Caco-2 (cell line): ENCODE measurements around the gene GAS5. TPM values are rescaled to one million over a fixed set of nuclear protein-coding genes. Genes with fewer than 3 reads are reported as not detected.

Experiments
- BruUV-seq: library from RNA; stranded (reverse); fragments of 400-500 nt; replicated peaks from 2 replicates; lab custom pipeline; 2021; lab: Mats Ljungman, UMichigan
- CTCF ChIA-PET: fragments of 300-600 bp; sonication (Branson Sonifier 250); formaldehyde crosslinking; loops from one replicate; lab custom pipeline; 2022; ENCODE audit warnings: antibody characterized with exemption; lab: Charles Lee
- POLR2A ChIA-PET: fragments of 300-600 bp; sonication (Branson Sonifier 250); formaldehyde crosslinking; loops from one replicate; lab custom pipeline; 2022; ENCODE audit warnings: antibody characterized with exemption; lab: Charles Lee
- DNase-seq, 2 experiments: peaks; one replicate each; pipeline versions ENCODE4 v3.0.0 to v3.0.0-alpha.2; 2020 to 2022
- H3K27me3 ChIP-seq: replicated peaks from 2 replicates; pipeline ENCODE4 v1.6.0; 2011; ENCODE audit warnings: low read length; ENCODE audit not compliant: control insufficient read depth, insufficient read depth
- H3K36me3 ChIP-seq: 2 replicates; pipeline ENCODE4 v1.5.1; 2011; ENCODE audit warnings: low read length; ENCODE audit not compliant: control insufficient read depth, insufficient read depth
- H3K4me1 ChIP-seq: fragments of 250-450 bp; sonication (Bioruptor Pico); 2 replicates; pipeline ENCODE4 v1.5.1; 2020; ENCODE audit warnings: mild to moderate bottlenecking
- H3K4me3 ChIP-seq: 2 replicates; pipeline ENCODE4 v1.5.1; 2011; ENCODE audit warnings: low read depth, mild to moderate bottlenecking, control low read depth, low read length
- H3K9me3 ChIP-seq: fragments of 250-450 bp; sonication (Bioruptor Pico); 2 replicates; pipeline ENCODE4 v1.5.1; 2020; ENCODE audit warnings: mild to moderate bottlenecking, moderate library complexity
- H3K27ac Mint-ChIP-seq: one replicate; pipeline ENCODE4 v1.8.0; 2022; ENCODE audit warnings: mixed read lengths; ENCODE audit not compliant: unreplicated experiment
- H3K27me3 Mint-ChIP-seq: one replicate; pipeline ENCODE4 v1.8.0; 2022; ENCODE audit warnings: mixed read lengths; ENCODE audit not compliant: insufficient read depth, unreplicated experiment
- H3K36me3 Mint-ChIP-seq: one replicate; pipeline ENCODE4 v1.8.0; 2022; ENCODE audit warnings: mild to moderate bottlenecking, mixed read lengths; ENCODE audit not compliant: insufficient read depth, unreplicated experiment
- H3K4me1 Mint-ChIP-seq: one replicate; pipeline ENCODE4 v1.8.0; 2022; ENCODE audit warnings: low read depth, mixed read lengths; ENCODE audit not compliant: unreplicated experiment
- H3K4me3 Mint-ChIP-seq: one replicate; pipeline ENCODE4 v1.8.0; 2022; ENCODE audit warnings: mild to moderate bottlenecking, moderate library complexity, mixed read lengths; ENCODE audit not compliant: unreplicated experiment
- H3K9me3 Mint-ChIP-seq: one replicate; pipeline ENCODE4 v1.8.0; 2022; ENCODE audit warnings: mixed read lengths; ENCODE audit not compliant: unreplicated experiment
- CTCF ChIP-seq, 2 experiments: fragments of 200-600 bp in 1 of 2; IDR thresholded peaks; 1 replicate in 1 of 2; 2 replicates in 1 of 2; pipeline versions ENCODE4 v1.5.1 to v1.8.0; 2011 to 2022; ENCODE audit warnings: antibody characterized with exemption in 1 of 2, control low read depth in 1 of 2, inconsistent platforms in 1 of 2, low read depth in 1 of 2, low read length in 1 of 2, mild to moderate bottlenecking in 1 of 2, moderate library complexity in 1 of 2; ENCODE audit not compliant: insufficient read depth in 1 of 2, severe bottlenecking in 1 of 2, unreplicated experiment in 1 of 2
- intact Hi-C: fragments of 100-400 bp; cut with micrococcal nuclease; formaldehyde crosslinking; loops from one replicate; pipeline ENCODE4 v1.10.0; 2022; ENCODE audit not compliant: unreplicated experiment
- total RNA-seq: library from RNA; stranded (reverse); gene quantifications from 2 replicates; pipeline ENCODE4 v1.2.3, GENCODE V29; 2022

The GAS5 gene
- total RNA-seq, 1 experiment from 2014 or later, result 641 TPM

GRCh38 chr1:173866413-173867115, 1.2 kb downstream of the GAS5 start:
- Histone ChIP-seq H3K9me3 (no peaks in the 10 kb centered on the region), H3K4me1 (peaks cover 13% of the 10 kb centered on the region; the same call in 1 of the 2 replicates), H3K36me3 (peaks cover 5% of the 10 kb centered on the region; the same call in 1 of the 2 replicates), H3K27me3 (no peaks in the 10 kb centered on the region), H3K4me3 (peak overlapping the region; percentile 58)
- intact Hi-C loops, result loop anchor here (5.0 kb wide), 2 partner anchors 61 to 291 kb away; partner anchors contain the start of gene RABGAP1L
- peaks cover 5% of the 10 kb centered on the region for H3K27me3 Mint-ChIP-seq
- POLR2A ChIA-PET, result no interaction called here
- TF ChIP-seq CTCF (IDR thresholded peaks at IDR 0.05; ENCODE audit: insufficient read depth in 1 of 2, low read depth in 1 of 2, low read length in 1 of 2, severe bottlenecking in 1 of 2, unreplicated experiment in 1 of 2), result no peak
- peak overlapping the region; percentile 100 for H3K27ac Mint-ChIP-seq
- CTCF ChIA-PET, result no interaction called here
- H3K4me3 Mint-ChIP-seq, result peak overlapping the region; percentile 99
- peaks cover 12% of the 10 kb centered on the region for H3K4me1 Mint-ChIP-seq
- no peak for DNase-seq
- BruUV-seq, result no TSS peak
- H3K36me3 Mint-ChIP-seq, result peaks cover 74% of the 10 kb centered on the region
- H3K9me3 Mint-ChIP-seq, result no peaks in the 10 kb centered on the region

GRCh38 chr1:173865468-173866164, 2.2 kb downstream of the GAS5 start:
- Histone ChIP-seq H3K36me3 (peaks cover 5% of the 10 kb centered on the region; the same call in 1 of the 2 replicates), H3K9me3 (no peaks in the 10 kb centered on the region), H3K4me3 (peak overlapping the region; percentile 58), H3K4me1 (peaks cover 13% of the 10 kb centered on the region; the same call in 1 of the 2 replicates), H3K27me3 (no peaks in the 10 kb centered on the region)
- Mint-ChIP-seq H3K4me3 (peak overlapping the region; percentile 99), H3K9me3 (no peaks in the 10 kb centered on the region), H3K27ac (peak overlapping the region; percentile 100), H3K27me3 (peaks cover 5% of the 10 kb centered on the region), H3K4me1 (peaks cover 8% of the 10 kb centered on the region), H3K36me3 (peaks cover 83% of the 10 kb centered on the region)
- CTCF ChIA-PET, result no interaction called here
- POLR2A ChIA-PET, result no interaction called here
- TF ChIP-seq CTCF (IDR thresholded peaks at IDR 0.05; ENCODE audit: insufficient read depth in 1 of 2, low read depth in 1 of 2, low read length in 1 of 2, severe bottlenecking in 1 of 2, unreplicated experiment in 1 of 2), result no peak
- no TSS peak for BruUV-seq
- intact Hi-C loops, result loop anchor here (5.0 kb wide), 2 partner anchors 62 to 292 kb away; partner anchors contain the start of gene RABGAP1L
- no peak for DNase-seq

GRCh38 chr1:173864179-173864867, 3.5 kb downstream of the GAS5 start:
- H3K4me3 ChIP-seq, result no peak overlapping the region

More at GRCh38 chr1:173864179-173864867, 3.5 kb downstream of the GAS5 start:
- intact Hi-C loops, result no loop called here
- Mint-ChIP-seq H3K27ac (peak overlapping the region; percentile 77), H3K27me3 (peaks cover 5% of the 10 kb centered on the region), H3K36me3 (peaks cover 93% of the 10 kb centered on the region), H3K4me3 (peak overlapping the region; percentile 99), H3K9me3 (no peaks in the 10 kb centered on the region), H3K4me1 (peaks cover 6% of the 10 kb centered on the region)
- Histone ChIP-seq H3K9me3 (no peaks in the 10 kb centered on the region), H3K4me1 (peaks cover 8% of the 10 kb centered on the region; the same call in 1 of the 2 replicates), H3K27me3 (no peaks in the 10 kb centered on the region), H3K36me3 (peaks cover 5% of the 10 kb centered on the region; the same call in 1 of the 2 replicates)
- no peak for TF ChIP-seq CTCF (IDR thresholded peaks at IDR 0.05; ENCODE audit: insufficient read depth in 1 of 2, low read depth in 1 of 2, low read length in 1 of 2, severe bottlenecking in 1 of 2, unreplicated experiment in 1 of 2)
- DNase-seq, result no peak
- CTCF ChIA-PET, result no interaction called here
- POLR2A ChIA-PET, result no interaction called here
- no TSS peak for BruUV-seq
